ENCODE data around the gene RBM10.

Gene RBM10

DNA sequence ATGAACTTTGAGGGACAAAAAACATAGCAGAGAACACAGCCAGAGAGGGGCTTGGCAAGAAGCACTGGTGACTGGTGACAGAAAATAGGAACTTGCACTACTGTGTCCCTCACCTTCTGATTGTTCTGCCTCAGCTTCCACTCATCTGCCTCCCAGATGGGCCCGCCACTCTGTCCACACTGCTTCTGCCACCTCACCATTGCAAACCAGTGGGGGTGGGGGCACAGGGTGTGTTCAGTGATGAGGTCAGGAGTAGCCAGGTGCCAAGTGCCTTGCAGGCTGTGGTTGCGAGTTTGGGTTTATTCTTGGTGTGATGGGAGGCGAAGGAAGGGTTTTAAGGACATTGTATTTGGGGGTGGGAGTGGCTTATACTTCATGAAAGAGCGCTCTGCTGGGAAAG lies 39.5 kb downstream of the RBM10 start:
- H3K4me3 Mint-ChIP-seq = no peak overlapping the region
- H3K9me3 Mint-ChIP-seq = peaks cover 25% of the 10 kb centered on the region
- no peaks in the 10 kb centered on the region for H3K27me3 Mint-ChIP-seq (ENCODE audit: low read depth, poor library complexity)
- no peak for DNase-seq
- H3K36me3 Mint-ChIP-seq (ENCODE audit: low read depth) = peaks cover 25% of the 10 kb centered on the region
- TF ChIP-seq CTCF (IDR thresholded peaks at IDR 0.05) = no peak
- H3K4me1 Mint-ChIP-seq = no peaks in the 10 kb centered on the region
- H3K27ac Mint-ChIP-seq = no peak overlapping the region

DNA sequence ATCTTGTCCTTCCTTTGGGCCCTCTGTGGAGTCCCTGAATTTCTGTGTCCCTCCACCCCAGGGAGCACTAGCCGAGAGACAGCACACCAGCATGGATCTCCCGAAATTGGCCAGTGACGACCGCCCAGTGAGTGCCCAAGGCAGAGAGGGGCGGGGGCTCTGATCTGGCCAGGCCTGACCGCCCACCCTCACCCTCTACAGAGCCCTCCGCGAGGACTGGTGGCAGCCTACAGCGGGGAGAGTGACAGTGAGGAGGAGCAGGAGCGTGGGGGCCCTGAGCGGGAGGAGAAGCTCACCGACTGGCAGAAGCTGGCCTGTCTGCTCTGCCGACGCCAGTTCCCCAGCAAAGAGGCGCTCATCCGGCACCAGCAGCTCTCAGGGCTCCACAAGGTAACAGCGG lies 40.2 kb downstream of the RBM10 start:
- no peak for DNase-seq
- Mint-ChIP-seq H3K36me3 (ENCODE audit: low read depth) (peaks cover 24% of the 10 kb centered on the region), H3K27ac (no peak overlapping the region), H3K4me1 (no peaks in the 10 kb centered on the region), H3K27me3 (ENCODE audit: low read depth, poor library complexity) (no peaks in the 10 kb centered on the region), H3K4me3 (no peak overlapping the region), H3K9me3 (peaks cover 21% of the 10 kb centered on the region)
- no peak for TF ChIP-seq CTCF (IDR thresholded peaks at IDR 0.05)

DNA sequence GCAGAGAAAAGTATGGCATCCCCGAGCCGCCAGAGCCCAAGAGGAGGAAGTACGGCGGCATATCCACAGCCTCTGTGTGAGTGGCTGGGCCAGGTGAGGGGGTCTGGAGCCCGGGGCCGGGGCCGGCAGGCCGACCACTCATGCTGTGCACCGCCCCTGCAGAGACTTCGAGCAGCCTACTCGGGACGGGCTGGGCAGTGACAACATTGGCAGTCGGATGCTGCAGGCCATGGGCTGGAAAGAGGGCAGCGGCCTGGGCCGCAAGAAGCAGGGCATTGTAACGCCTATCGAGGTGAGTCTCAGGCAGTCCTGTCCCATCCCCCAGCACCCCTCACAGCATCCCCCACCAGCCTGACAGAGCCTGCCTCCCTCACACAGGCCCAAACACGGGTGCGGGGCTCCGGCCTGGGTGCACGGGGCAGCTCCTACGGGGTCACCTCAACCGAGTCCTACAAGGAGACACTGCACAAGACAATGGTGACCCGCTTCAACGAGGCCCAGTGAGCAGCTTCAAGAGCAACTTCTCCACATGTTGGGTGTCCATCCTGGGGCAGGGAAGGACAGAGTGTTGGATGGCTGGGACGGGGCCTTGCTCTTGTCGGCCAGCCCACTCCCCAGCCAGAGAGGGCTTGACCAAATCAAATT lies 41.2 kb downstream of the RBM10 start:
- DNase-seq = no peak
- Mint-ChIP-seq H3K36me3 (ENCODE audit: low read depth) (peaks cover 18% of the 10 kb centered on the region), H3K4me1 (no peaks in the 10 kb centered on the region), H3K27ac (peak overlapping the region; percentile 42), H3K9me3 (peaks cover 21% of the 10 kb centered on the region), H3K4me3 (no peak overlapping the region), H3K27me3 (ENCODE audit: low read depth, poor library complexity) (peaks cover 3% of the 10 kb centered on the region)
- no peak for TF ChIP-seq CTCF (IDR thresholded peaks at IDR 0.05)

DNA sequence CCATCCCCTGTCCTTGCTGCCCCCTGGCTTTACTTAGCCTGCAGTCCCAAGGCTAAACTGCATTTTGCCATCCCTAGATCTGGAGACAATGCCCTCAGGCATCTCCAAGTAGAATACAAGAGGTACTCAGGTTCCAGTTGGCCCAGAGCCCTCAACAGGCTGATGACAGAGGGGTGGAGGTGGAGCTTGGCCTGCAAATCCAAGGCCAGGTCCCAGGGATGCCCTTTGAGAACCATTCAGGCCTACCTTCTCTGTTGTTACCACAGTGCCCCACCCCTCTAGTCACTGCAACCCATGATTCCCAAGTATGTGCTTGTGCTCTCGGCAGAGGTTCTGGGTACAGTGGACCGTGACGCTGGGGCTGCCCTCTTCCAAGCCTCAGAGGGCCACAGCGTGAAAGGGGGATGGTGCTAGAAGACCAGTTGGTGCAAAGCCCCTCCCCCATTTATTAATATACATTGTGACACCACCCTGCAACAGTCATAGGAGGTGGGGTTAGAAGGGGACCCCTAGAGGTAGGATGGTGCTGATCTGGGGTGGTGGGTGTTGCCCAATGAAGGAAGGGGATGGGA lies 42.2 kb downstream of the RBM10 start:
- DNase-seq = no peak
- no peak for TF ChIP-seq CTCF (IDR thresholded peaks at IDR 0.05)
- H3K27me3 Mint-ChIP-seq (ENCODE audit: low read depth, poor library complexity) = peaks cover 3% of the 10 kb centered on the region
- H3K27ac Mint-ChIP-seq = no peak overlapping the region
- H3K4me1 Mint-ChIP-seq = no peaks in the 10 kb centered on the region
- H3K4me3 Mint-ChIP-seq = no peak overlapping the region
- peaks cover 18% of the 10 kb centered on the region for H3K36me3 Mint-ChIP-seq (ENCODE audit: low read depth)
- peaks cover 18% of the 10 kb centered on the region for H3K9me3 Mint-ChIP-seq

- DNase-seq = no peak
Observed at GRCh38 chrX:47189906-47190305, 44.9 kb downstream of the RBM10 start.

More at GRCh38 chrX:47189906-47190305, 44.9 kb downstream of the RBM10 start:
- H3K4me1 Mint-ChIP-seq = peaks cover 18% of the 10 kb centered on the region
- peaks cover 15% of the 10 kb centered on the region for H3K9me3 Mint-ChIP-seq
- H3K27me3 Mint-ChIP-seq (ENCODE audit: low read depth, poor library complexity) = peaks cover 3% of the 10 kb centered on the region
- TF ChIP-seq CTCF (IDR thresholded peaks at IDR 0.05) = no peak
- H3K36me3 Mint-ChIP-seq (ENCODE audit: low read depth) = peaks cover 14% of the 10 kb centered on the region
- no peak overlapping the region for H3K27ac Mint-ChIP-seq
- no peak overlapping the region for H3K4me3 Mint-ChIP-seq
